ENCODE results near the gene TERF2IP.

GRCh38 chr16:75667503-75667902 is 19.9 kb downstream of the TERF2IP start:
- no peak for TF ChIP-seq TAF1 (IDR thresholded peaks at IDR 0.05; ENCODE audit: low read depth, low read length)
- no peak for TF ChIP-seq SPI1 (IDR thresholded peaks at IDR 0.05; ENCODE audit: low read depth, low read length)
- no peak for TF ChIP-seq POLR2AphosphoS5 (IDR thresholded peaks at IDR 0.05; ENCODE audit: low read depth, low read length)

All from GM12891 (cell line).